ENCODE data around the gene ATP6V1A.
A peak's percentile ranks its signal among the peaks of the same experiment; 100 is the strongest.
"Not testable (repeated sequence)": the region's sequence is repeated elsewhere in the genome, so short reads cannot be mapped to it uniquely, and the experiment has no call there.

The ATP6V1A gene

GRCh38 chr3:113847664-113848461, 101.0 kb downstream of the ATP6V1A start:
- DNase-seq (ENCODE audit: low read depth), result peak; percentile 55
- no peak for TF ChIP-seq CTCF (IDR thresholded peaks at IDR 0.05; ENCODE audit: control insufficient read depth, extremely low read depth, insufficient read depth)
- H3K4me3 ChIP-seq (ENCODE audit: low read depth, low read length), result no peak overlapping the region

- not testable (repeated sequence) for DNase-seq (ENCODE audit: low read depth); H3K4me3 ChIP-seq (ENCODE audit: low read depth, low read length)
Observed at GRCh38 chr3:113849071-113849470, 102.2 kb downstream of the ATP6V1A start.

- not testable (repeated sequence) for DNase-seq (ENCODE audit: low read depth); H3K4me3 ChIP-seq (ENCODE audit: low read depth, low read length)
Observed at GRCh38 chr3:113849841-113850240, 103.0 kb downstream of the ATP6V1A start.

GRCh38 chr3:113850391-113850790, 103.6 kb downstream of the ATP6V1A start:
- not testable (repeated sequence) for H3K4me3 ChIP-seq (ENCODE audit: low read depth, low read length); DNase-seq (ENCODE audit: low read depth)

GRCh38 chr3:113852506-113852905, 105.7 kb downstream of the ATP6V1A start:
- no peak for DNase-seq (ENCODE audit: low read depth)
- H3K4me3 ChIP-seq (ENCODE audit: low read depth, low read length), result no peak overlapping the region
- TF ChIP-seq CTCF (IDR thresholded peaks at IDR 0.05; ENCODE audit: control insufficient read depth, extremely low read depth, insufficient read depth), result no peak
